NCI-H345 treated with DMSO at 0.1 percent for 48 hours (cell line): ENCODE measurements around the gene ANO5.
A peak's percentile ranks its signal among the peaks of the same experiment; 100 is the strongest.
"Not testable (repeated sequence)": the region's sequence is repeated elsewhere in the genome, so short reads cannot be mapped to it uniquely, and the experiment has no call there.

Source experiments
- DNase-seq: peaks from one replicate; lab custom pipeline; 2025; ENCODE audit not compliant: unreplicated experiment; lab: John Stamatoyannopoulos, UW

The ANO5 gene

GRCh38 chr11:22197139-22198005 lies 4.5 kb downstream of the ANO5 start:
- no peak for DNase-seq

- DNase-seq = no peak
These were observed 6.4 kb downstream of the ANO5 start for GRCh38 chr11:22199243-22199642.

- DNase-seq = no peak
These were observed 10.4 kb downstream of the ANO5 start for GRCh38 chr11:22203281-22203680.

- DNase-seq = no peak
These were observed 14.3 kb downstream of the ANO5 start for GRCh38 chr11:22207162-22207561.

- no peak for DNase-seq
These were observed 15.4 kb downstream of the ANO5 start for GRCh38 chr11:22208151-22208858.

- no peak for DNase-seq
These were observed 24.1 kb downstream of the ANO5 start for GRCh38 chr11:22216940-22217339.

GRCh38 chr11:22221143-22221542 lies 28.3 kb downstream of the ANO5 start:
- no peak for DNase-seq

GRCh38 chr11:22225190-22225589 lies 32.3 kb downstream of the ANO5 start:
- DNase-seq = no peak

GRCh38 chr11:22234743-22235142 lies 41.9 kb downstream of the ANO5 start:
- DNase-seq = no peak

GRCh38 chr11:22244986-22245592 lies 52.2 kb downstream of the ANO5 start:
- peak; percentile 17 for DNase-seq

- no peak for DNase-seq
These were observed 54.1 kb downstream of the ANO5 start for GRCh38 chr11:22246992-22247391.

- DNase-seq = no peak
These were observed 57.0 kb downstream of the ANO5 start for GRCh38 chr11:22249871-22250270.

- DNase-seq = no peak
These were observed 64.0 kb downstream of the ANO5 start for GRCh38 chr11:22256876-22257275.

GRCh38 chr11:22263613-22264012 lies 70.7 kb downstream of the ANO5 start:
- DNase-seq = no peak

GRCh38 chr11:22268983-22269624 lies 76.2 kb downstream of the ANO5 start:
- DNase-seq = not testable (repeated sequence)

GRCh38 chr11:22273781-22274180 lies 80.9 kb downstream of the ANO5 start:
- DNase-seq = no peak

GRCh38 chr11:22275600-22275999 lies 82.7 kb downstream of the ANO5 start:
- no peak for DNase-seq

GRCh38 chr11:22276535-22276934 lies 83.7 kb downstream of the ANO5 start:
- DNase-seq = no peak

GRCh38 chr11:22284991-22285390 lies 92.1 kb downstream of the ANO5 start:
- not testable (repeated sequence) for DNase-seq

GRCh38 chr11:22302368-22302767 lies 109.5 kb downstream of the ANO5 start:
- DNase-seq = no peak

GRCh38 chr11:22304337-22304961 lies 111.6 kb downstream of the ANO5 start:
- DNase-seq = peak; percentile 53
